Mammary epithelial cell (primary cell): ENCODE results near the gene MAP3K2.

Experiments
- EZH2 ChIP-seq: IDR thresholded peaks from 2 replicates; pipeline ENCODE4 v1.6.1; 2012; ENCODE audit warnings: low read length, inconsistent platforms, borderline replicate concordance
- TF ChIP-seq, protein P1 (sequence below), 2 donors: IDR thresholded peaks in 1 of 2; conservative IDR thresholded peaks in 1 of 2; 2 replicates each; pipeline ENCODE4 v1.5.1; 2011 to 2012; ENCODE audit warnings: inconsistent platforms in 2 of 2, low read length in 2 of 2, mild to moderate bottlenecking in 2 of 2, control low read depth in 1 of 2, low read depth in 1 of 2; ENCODE audit not compliant: insufficient read depth in 1 of 2; ENCODE audit errors: extremely low read depth in 1 of 2

DNA sequence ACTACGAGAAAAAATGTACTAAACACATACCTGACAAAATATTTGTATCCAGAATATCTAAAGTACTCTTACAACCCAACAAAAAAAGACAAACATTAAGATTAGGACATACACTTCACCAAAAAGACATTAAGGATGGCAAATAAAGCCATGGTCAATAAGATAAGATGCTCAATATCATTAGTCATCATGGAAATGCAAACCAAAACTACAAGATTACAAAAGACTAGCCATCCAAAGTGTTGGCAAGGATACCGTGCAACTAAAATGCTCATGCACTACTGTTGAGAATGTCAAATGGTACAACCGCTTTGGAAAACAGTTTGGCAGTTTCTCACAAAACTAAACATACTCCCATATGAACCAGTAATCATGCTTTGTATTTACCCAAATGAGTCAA is 29.7 kb downstream of the MAP3K2 start:
- TF ChIP-seq, protein P1, sequence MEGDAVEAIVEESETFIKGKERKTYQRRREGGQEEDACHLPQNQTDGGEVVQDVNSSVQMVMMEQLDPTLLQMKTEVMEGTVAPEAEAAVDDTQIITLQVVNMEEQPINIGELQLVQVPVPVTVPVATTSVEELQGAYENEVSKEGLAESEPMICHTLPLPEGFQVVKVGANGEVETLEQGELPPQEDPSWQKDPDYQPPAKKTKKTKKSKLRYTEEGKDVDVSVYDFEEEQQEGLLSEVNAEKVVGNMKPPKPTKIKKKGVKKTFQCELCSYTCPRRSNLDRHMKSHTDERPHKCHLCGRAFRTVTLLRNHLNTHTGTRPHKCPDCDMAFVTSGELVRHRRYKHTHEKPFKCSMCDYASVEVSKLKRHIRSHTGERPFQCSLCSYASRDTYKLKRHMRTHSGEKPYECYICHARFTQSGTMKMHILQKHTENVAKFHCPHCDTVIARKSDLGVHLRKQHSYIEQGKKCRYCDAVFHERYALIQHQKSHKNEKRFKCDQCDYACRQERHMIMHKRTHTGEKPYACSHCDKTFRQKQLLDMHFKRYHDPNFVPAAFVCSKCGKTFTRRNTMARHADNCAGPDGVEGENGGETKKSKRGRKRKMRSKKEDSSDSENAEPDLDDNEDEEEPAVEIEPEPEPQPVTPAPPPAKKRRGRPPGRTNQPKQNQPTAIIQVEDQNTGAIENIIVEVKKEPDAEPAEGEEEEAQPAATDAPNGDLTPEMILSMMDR (conservative IDR thresholded peaks at IDR 0.05 in 1 of 2, IDR thresholded peaks at IDR 0.05 in 1 of 2; ENCODE audit: extremely low read depth in 1 of 2, insufficient read depth in 1 of 2, low read depth in 1 of 2, low read length in 2 of 2): no peak
- no peak for TF ChIP-seq EZH2
